GM19452 (cell line): ENCODE measurements around the gene CDK14.

Experiments
- ATAC-seq: cut with Tn5 transposase; IDR thresholded peaks from one replicate; pipeline ENCODE4 v1.9.1; 2021; ENCODE audit not compliant: unreplicated experiment

The CDK14 gene

DNA sequence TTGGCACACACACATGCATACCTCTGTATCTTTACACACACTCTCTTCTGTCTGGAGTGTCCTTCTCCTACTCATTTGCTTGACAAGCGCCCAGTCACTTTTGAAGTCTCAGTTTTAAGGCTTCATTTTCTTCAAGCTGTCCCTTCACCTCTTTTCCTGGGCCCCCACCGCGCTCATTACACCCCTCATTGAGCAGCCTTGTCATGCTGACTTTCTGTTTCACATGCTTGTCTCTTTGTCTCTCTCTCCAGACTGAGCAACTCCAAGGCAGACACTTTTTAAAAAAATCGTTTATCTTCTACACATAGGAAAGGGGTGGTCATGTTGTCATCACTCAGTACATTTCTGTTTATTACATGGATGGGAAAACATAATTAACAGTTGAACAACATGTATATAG lies 442.9 kb downstream of the CDK14 start:
- peak; percentile 69 for ATAC-seq

- ATAC-seq: no peak
These were observed 445.0 kb downstream of the CDK14 start for GRCh38 chr7:91041141-91041540.

DNA sequence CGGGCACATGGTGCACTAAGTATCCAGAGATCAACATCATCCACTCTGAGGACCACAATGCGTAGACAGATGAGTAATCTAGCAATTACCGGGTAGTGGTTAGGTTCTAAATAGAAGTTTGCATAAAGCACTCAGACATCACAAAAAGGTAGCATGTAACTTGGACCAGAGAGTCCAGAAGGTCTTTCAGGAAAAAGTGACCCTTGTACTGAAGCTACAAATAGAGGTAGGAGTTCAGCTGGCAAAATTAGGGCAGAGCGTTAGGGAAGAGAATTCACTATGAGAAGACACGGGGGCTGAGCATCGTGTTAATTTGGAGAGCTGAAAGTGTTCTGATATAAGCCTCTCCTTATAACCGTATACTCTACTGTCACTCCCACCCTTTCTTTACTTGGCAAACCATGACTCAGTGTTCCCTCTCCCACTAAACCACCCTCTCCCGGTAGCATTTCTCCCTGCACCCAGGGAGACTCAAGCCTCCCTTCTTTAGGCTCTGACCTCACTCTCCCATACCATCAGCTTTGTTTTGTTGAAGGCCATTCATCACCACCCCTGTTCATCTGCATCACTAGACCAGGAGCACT lies 445.9 kb downstream of the CDK14 start:
- no peak for ATAC-seq

DNA sequence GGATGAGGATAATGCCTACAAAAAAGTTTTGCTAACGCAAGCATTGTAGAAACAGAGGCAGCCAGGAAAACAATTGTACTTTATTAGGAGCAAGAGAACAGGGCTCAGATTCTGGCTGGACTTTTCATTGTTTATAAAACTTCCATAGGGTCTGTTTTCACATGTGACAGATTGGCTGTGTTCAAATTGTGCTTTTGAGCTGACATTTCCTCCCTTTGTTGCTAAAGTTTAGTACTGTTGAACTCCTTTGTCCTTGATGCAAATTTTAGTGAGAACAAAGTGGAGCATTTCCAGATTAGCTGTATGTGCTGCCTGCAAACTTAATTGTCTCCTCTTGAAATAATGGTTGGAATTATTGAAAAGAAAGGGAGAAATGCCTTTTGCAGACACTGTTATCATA lies 447.1 kb downstream of the CDK14 start:
- ATAC-seq: no peak

DNA sequence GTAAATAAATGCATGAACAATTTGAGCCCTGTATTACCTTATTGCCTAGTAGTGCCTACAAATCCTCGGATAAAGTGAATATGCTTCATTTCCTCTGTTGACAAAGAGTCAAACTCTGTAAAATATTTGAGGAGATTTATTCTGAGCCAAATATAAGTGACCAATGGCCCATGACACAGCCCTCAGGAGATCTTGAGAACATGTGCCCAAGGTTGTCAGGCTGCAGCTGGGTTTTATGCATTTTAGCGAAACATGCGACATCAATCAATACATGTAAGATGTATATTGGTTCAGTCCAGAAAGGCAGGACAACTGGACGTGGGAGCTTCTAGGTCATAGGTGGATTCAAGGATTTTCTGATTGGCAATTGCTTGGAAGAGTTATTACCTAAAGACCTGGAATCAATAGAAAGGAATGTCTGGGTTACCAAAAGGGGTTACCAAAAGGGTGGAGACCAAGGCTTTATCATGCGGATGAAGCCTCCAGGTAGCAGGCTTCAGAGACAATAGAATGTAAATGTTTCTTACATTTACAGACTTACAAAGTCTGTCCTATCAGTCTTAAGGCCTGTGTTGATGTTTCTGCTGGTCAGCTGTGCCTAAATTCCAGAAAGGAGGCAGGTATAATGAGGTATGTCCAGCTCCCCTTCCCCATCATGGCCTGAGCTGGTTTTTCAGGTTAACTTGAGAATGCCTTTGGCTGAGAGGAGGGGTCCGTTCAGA lies 448.0 kb downstream of the CDK14 start:
- ATAC-seq: no peak

- no peak for ATAC-seq
These were observed 449.5 kb downstream of the CDK14 start for GRCh38 chr7:91045606-91046005.

DNA sequence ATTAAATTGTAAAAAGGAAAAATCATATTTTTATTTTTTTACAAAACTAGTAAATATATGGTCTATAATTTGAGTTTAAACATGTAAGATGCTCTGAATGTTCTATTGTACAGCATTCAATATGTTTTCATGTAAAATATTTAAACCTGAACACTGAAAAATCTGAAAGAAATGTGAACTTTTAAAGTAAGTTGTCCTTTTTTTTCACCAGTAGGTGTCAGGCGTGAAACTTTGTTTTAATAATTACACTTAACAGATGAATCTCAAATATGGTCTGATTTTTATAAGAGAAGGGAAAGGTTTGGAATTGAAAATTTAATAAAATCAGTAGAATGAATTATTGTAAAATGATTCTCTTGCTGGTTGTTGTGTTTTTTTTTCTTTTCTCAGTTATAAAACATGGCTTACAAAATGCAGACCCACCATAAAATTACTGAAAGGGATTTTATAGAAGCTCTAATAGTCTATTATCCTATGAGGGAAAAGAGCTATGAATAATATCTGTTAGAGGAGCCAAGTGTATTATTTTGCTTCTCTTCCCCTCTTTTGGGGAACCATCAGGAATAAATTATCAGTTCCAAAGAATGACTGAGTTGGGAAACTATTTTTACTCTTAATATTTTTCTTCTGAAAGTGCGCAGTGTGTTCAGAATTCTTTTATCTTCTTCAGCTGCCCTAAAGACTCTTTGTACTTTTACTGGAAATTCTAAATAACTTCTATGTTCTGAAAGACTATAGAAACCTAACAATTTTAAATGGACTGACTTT lies 450.4 kb downstream of the CDK14 start:
- ATAC-seq: no peak

DNA sequence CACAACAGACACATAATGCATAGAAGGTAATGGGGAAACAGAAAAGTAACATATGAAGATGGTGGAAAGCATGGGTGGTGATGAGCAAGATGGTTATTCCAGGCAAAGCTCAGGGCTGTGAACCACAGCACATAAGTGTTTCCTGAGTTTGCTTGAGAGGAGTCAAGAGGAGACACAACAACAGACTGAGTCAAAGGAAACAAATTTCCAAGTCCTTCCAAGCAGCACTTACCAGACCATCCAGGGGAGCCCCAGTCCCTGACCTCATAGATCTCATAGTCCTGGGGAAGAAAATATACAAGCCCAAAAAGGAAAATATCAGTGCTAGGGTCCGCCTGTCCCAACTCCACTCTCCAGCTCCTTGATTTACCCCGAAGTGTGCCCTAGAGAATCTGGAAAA lies 451.5 kb downstream of the CDK14 start:
- ATAC-seq: no peak

DNA sequence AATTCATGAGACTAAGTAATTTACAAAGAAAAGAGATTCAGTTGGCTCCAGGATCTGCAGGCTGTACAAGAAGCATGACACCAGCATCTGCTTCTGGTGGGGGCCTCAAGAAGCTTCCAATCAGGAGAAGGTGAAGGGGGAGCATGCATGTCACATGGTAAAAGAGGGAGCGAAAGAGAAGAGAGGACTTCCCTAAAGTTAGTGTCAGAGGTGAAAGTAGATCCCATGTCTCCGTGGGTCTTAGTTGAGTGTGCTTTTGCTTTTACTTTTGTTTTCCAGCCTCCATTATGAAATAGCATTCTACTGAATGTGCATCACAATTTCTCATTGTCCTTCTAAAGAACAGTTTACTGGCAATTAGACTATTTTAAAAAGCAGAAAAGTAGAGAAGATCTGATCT lies 454.6 kb downstream of the CDK14 start:
- peak; percentile 91 for ATAC-seq

GRCh38 chr7:91051966-91052365 lies 455.8 kb downstream of the CDK14 start:
- ATAC-seq: no peak

DNA sequence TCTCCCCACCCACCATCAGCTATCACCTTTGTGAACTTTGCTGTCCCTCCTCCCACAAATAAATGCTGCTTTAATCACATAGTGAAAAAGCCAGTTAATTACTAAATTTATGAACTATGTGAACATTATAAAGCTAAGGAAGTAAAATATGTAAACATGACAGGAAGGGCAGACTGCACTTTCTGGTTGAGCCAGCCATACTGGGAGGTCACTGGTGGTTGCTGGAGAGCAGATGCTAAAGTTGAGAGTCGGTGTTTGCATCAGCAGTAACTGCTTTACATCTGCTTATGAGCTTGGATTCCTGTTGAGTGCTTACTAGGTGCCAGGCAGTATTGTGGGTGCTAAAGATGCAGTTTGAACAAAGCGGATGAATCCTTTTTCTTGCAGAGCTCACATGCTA lies 458.3 kb downstream of the CDK14 start:
- ATAC-seq: no peak

- ATAC-seq: no peak
These were observed 459.1 kb downstream of the CDK14 start for GRCh38 chr7:91055219-91055618.

- no peak for ATAC-seq
These were observed 466.6 kb downstream of the CDK14 start for GRCh38 chr7:91062713-91063112.

- ATAC-seq: no peak
These were observed 467.9 kb downstream of the CDK14 start for GRCh38 chr7:91064052-91064451.

DNA sequence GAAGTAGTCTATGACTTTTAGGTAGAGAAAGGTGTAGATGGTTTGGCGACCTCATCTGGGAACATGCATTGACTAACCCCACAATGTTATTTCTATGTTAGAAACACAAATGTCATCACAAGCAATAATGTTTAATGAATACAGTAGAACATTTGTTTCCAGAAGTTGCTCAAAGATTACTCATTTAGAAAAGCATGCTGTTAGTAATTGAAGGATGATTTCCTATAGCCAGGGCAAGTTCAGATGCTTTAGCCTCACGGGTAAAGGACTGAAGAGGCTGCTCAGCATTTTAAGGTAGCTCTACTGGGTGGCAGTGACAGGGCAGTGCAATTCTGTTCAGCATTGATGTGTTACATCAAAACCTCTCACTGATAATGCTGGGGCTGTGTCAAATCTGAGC lies 468.8 kb downstream of the CDK14 start:
- ATAC-seq: no peak

DNA sequence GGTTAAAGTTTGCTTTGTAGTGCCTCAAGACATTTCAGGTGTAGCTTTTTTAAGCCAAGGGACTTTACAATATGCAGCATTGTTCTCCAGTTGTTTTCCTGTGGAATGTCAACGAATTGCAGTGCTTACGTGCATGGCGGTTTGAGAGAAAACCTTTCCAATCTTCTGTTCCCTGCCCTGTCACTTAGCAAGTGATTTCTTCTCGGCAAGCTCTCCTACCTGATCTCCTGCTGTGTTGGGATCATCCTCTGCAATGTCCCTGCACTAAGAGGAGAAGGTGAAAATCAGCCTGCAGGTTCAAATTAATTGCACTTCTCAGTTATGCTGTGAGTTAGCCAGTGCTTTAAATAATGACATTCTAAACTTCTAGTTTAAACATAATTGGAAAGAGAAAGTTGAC lies 470.5 kb downstream of the CDK14 start:
- ATAC-seq: no peak

DNA sequence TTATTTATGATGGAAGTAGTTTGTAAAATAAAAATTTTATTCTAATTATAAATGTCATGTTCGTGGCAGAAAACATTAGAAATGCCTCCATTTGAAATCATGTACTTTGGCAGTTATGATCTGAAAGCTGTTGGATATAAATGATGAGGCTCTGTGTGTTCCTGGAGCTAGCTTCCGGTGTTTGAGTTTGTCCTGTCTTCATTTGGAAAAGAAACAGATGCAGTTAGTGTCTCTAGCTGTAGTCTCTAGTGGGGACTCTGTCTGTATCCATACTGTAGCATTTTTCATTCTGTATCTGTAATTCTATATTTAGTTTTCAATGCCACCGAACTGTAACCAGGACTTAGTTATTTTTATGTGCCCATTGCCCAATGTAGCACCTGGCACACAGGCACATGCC lies 471.1 kb downstream of the CDK14 start:
- no peak for ATAC-seq

DNA sequence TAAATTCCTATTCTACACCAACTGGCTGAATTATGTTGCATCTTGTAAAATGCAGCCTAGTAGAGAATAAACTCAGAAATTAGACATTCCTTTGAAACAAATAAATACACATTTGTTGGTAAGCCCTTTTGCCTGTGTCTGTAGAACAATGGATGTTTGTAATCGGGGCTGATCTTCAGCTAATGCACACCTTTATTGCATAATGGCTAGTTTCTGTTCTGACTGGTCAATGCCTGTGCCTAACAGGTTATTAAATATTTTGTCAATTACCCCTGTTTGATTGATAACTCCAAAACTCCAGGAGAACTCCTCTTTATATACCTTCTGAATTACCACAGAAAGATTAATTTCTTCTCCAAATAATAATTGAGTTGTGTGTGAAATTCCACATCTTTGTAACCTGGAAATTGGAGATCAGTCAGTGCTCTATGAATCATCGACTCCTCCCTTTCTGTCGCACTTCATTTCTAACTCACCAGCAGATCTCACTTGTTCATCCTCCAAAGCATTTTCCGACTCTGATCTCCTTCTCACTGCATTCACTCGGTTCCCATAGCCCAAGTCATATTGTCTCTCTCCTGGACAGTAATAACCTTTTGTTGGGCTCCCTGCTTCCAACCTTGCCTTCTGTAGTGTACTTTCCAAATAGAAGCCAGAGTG lies 472.1 kb downstream of the CDK14 start:
- no peak for ATAC-seq

GRCh38 chr7:91069146-91069545 lies 473.0 kb downstream of the CDK14 start:
- ATAC-seq: no peak

- ATAC-seq: no peak
These were observed 483.4 kb downstream of the CDK14 start for GRCh38 chr7:91079487-91079886.

- no peak for ATAC-seq
These were observed 484.2 kb downstream of the CDK14 start for GRCh38 chr7:91080351-91080750.

DNA sequence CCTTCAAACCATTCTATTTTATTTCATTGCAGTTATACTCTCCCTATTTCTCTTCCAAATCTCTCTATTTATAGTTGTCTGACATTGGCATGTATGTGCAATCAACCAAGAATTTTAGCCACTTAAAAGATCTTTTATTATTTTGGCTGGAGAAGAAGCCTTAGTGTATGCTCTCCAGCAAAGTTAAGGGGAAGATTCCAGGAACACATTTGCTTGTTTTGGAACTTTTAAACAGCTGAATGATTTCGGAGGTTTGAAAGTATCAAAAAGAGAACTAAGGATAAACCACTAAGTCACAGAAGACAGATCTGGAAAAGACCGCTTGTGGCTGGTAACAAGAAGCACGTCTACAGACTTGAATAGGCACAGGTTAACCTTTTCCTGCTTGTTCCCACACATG lies 485.9 kb downstream of the CDK14 start:
- ATAC-seq: no peak
